Vagina (tissue), 2 donors: Measurements from ENCODE around the gene ARHGAP45.

Experiments used
- POLR2A ChIP-seq, 2 donors: fragments of 450-650 bp; IDR thresholded peaks; one replicate each; pipeline ENCODE4 v1.6.1; 2017; ENCODE audit warnings: antibody characterized with exemption in 2 of 2, mild to moderate bottlenecking in 2 of 2, moderate library complexity in 2 of 2
- POLR2AphosphoS5 ChIP-seq, 2 donors: sonication (generic); formaldehyde crosslinking; IDR thresholded peaks; one replicate each; pipeline ENCODE4 v1.9.0; 2017; ENCODE audit warnings: antibody characterized with exemption in 2 of 2, mild to moderate bottlenecking in 2 of 2, low read depth in 1 of 2; ENCODE audit not compliant: insufficient read depth in 1 of 2
- TF ChIP-seq, protein P1 (sequence below), 3 experiments: fragments of 450-650 bp in 2 of 3; fragments of 200-600 bp in 1 of 3; sonication (generic) in 1 of 3; IDR thresholded peaks; one replicate each; pipeline ENCODE4 v1.5.1; 2017 to 2019; ENCODE audit warnings: antibody characterized with exemption in 3 of 3, mild to moderate bottlenecking in 2 of 3, moderate library complexity in 2 of 3

DNA sequence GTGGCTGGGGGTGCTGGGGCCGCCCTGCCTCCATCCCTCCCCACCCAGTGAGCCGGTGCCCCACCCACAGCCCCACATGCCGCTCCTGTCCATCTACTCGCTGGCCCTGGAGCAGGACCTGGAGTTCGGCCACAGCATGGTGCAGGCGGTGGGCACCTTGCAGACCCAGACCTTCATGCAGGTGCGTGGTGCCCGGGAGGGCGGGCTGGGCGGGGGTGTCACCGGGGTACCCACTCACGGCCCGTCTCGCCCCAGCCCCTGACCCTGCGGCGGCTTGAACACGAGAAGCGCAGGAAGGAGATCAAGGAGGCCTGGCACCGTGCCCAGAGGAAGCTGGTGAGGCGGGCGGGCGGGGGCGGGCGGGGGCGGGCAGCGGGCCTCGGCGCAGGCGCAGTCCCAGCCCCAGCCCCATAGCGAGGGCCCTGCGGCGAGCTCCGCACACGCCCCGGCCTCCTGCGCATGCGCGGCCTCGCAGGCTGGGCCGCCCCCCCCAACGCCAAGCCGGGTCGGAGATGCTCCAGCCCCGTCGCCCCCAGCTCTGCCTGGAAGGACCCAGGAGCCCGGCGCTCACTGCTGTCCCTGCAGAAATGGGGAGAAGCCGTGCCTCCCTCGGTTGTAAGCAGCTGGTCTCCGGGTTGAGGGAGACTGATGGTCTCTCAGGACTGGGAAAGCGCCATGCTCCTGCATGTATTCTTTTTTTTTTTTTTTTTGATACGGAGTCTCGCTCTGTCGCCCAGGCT is 7.7 kb downstream of the ARHGAP45 start:
- no peak for TF ChIP-seq POLR2A (IDR thresholded peaks at IDR 0.05)
- TF ChIP-seq, protein P1, sequence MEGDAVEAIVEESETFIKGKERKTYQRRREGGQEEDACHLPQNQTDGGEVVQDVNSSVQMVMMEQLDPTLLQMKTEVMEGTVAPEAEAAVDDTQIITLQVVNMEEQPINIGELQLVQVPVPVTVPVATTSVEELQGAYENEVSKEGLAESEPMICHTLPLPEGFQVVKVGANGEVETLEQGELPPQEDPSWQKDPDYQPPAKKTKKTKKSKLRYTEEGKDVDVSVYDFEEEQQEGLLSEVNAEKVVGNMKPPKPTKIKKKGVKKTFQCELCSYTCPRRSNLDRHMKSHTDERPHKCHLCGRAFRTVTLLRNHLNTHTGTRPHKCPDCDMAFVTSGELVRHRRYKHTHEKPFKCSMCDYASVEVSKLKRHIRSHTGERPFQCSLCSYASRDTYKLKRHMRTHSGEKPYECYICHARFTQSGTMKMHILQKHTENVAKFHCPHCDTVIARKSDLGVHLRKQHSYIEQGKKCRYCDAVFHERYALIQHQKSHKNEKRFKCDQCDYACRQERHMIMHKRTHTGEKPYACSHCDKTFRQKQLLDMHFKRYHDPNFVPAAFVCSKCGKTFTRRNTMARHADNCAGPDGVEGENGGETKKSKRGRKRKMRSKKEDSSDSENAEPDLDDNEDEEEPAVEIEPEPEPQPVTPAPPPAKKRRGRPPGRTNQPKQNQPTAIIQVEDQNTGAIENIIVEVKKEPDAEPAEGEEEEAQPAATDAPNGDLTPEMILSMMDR (IDR thresholded peaks at IDR 0.05), result no peak
- no peak for TF ChIP-seq POLR2AphosphoS5 (IDR thresholded peaks at IDR 0.05; ENCODE audit: insufficient read depth in 1 of 2, low read depth in 1 of 2)
